Left ventricle myocardium inferior (tissue), 1 donor: Measurements from ENCODE around the gene LRRC63. TPM values are rescaled to one million over a fixed set of nuclear protein-coding genes. Genes with fewer than 3 reads are reported as not detected.

Experiments
- DNase-seq: peaks from one replicate; pipeline ENCODE4 v3.0.0-alpha.2; 2020
- H3K27ac ChIP-seq: fragments of 200-600 bp; replicated peaks from 2 replicates; pipeline ENCODE4 v1.8.0; 2021
- H3K27me3 ChIP-seq: fragments of 200-600 bp; 2 replicates; pipeline ENCODE4 v1.8.0; 2021; ENCODE audit warnings: low read depth
- H3K36me3 ChIP-seq: fragments of 200-600 bp; 2 replicates; pipeline ENCODE4 v1.8.0; 2021
- H3K4me1 ChIP-seq: fragments of 200-600 bp; 2 replicates; pipeline ENCODE4 v1.8.0; 2021
- H3K4me3 ChIP-seq: fragments of 200-600 bp; 2 replicates; pipeline ENCODE4 v1.8.0; 2021; ENCODE audit warnings: mild to moderate bottlenecking, moderate library complexity
- H3K9me3 ChIP-seq: fragments of 200-600 bp; replicated peaks from 2 replicates; pipeline ENCODE4 v1.8.0; 2021
- CTCF ChIP-seq: fragments of 200-600 bp; IDR thresholded peaks from 2 replicates; pipeline ENCODE4 v1.8.0; 2021; ENCODE audit warnings: antibody characterized with exemption, mild to moderate bottlenecking, borderline replicate concordance
- intact Hi-C: fragments of 100-400 bp; cut with micrococcal nuclease; formaldehyde crosslinking; loops from one replicate; pipeline ENCODE4 v1.11.0; 2022
- total RNA-seq: library from RNA; stranded (reverse); fragmentation: NEBNext Ultra II Directional; extraction: Animal tissue kit (Norgen Biotek cat#: 25700); gene quantifications from one replicate; pipeline ENCODE4 v1.2.1, GENCODE V29; 2021
- donor health status: DM: no; HTN: yes; CAD: no; lungs with severe emphysema.

The LRRC63 gene
- total RNA-seq, 1 donor from 2014 or later: not detected

GRCh38 chr13:46202966-46203365, 8.8 kb upstream of the LRRC63 start:
- intact Hi-C loops: no loop called here
- H3K27me3 ChIP-seq: peaks cover 16% of the 10 kb centered on the region
- DNase-seq: no peak

DNA sequence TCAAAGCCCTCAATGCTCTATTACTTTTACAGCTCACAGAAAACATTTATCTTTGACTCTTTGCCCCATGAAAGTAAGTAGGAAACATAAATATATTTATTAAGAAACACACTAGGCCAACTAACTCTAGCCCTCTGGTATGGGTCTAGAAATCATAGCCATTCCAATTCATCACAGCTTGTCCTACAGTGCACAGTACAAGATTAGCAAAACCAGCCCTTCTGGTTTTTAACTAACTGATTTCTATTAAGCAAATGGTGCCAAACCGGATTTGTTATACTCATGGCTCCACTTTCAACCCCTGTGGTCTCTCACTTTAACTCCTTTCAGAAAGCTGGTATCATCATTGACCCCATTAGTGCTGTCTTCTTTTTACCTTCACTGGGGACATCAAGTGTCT, 5.6 kb upstream of the LRRC63 start:
- Histone ChIP-seq H3K4me3 (no peak overlapping the region), H3K27ac (no peak overlapping the region), H3K27me3 (peaks cover 47% of the 10 kb centered on the region), H3K36me3 (no peaks in the 10 kb centered on the region), H3K9me3 (no peaks in the 10 kb centered on the region), H3K4me1 (peaks cover 4% of the 10 kb centered on the region)
- TF ChIP-seq CTCF: no peak
- no peak for DNase-seq
- intact Hi-C loops: no loop called here

More at GRCh38 chr13:46202966-46203365, 8.8 kb upstream of the LRRC63 start:
- no peaks in the 10 kb centered on the region for H3K9me3 ChIP-seq
- TF ChIP-seq CTCF: no peak
- no peak overlapping the region for H3K27ac ChIP-seq
- H3K4me1 ChIP-seq: no peaks in the 10 kb centered on the region
- H3K4me3 ChIP-seq: no peak overlapping the region
- no peaks in the 10 kb centered on the region for H3K36me3 ChIP-seq

- Histone ChIP-seq H3K9me3 (no peaks in the 10 kb centered on the region), H3K27me3 (peaks cover 61% of the 10 kb centered on the region), H3K4me3 (no peak overlapping the region), H3K36me3 (no peaks in the 10 kb centered on the region), H3K27ac (no peak overlapping the region), H3K4me1 (peaks cover 14% of the 10 kb centered on the region)
- no peak for DNase-seq
- intact Hi-C loops: no loop called here
- TF ChIP-seq CTCF: no peak
Measured at GRCh38 chr13:46207828-46208227, 3.9 kb upstream of the LRRC63 start.

DNA sequence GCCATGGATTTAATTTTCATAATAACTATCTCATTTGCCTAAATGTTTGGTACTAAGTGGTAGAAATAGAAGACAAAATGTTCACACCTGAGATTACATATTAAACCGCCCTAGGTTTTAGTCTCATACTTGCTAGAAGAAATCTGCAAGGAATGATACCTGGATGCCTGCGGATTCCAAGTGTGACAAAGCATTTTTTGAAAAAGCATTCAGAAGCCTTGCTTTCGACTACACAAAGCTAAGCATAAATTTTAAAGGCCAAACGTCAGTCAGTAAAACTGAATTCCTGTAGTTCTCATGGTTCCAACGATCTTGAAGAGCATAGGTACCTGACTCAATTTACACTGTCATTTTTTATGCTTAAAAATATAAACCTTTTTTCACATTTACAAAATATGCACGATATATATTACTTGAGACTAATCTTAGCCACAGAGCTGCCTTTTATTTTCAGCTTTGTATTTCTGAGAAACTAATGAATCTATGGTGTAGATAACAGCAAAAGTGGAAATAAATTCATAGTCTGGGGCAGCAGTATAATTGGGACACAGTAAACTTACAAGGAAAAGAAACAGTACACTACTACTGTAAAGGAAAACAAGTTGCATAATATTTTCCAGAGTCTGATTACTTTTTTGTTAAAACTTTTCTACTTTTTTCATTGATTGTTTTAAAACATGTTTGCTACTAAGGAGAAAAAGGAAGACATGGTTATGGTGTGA, 1.2 kb upstream of the LRRC63 start:
- Histone ChIP-seq H3K27me3 (peaks cover 54% of the 10 kb centered on the region), H3K27ac (no peak overlapping the region), H3K4me3 (no peak overlapping the region), H3K36me3 (no peaks in the 10 kb centered on the region), H3K4me1 (peaks cover 14% of the 10 kb centered on the region), H3K9me3 (peaks cover 6% of the 10 kb centered on the region)
- TF ChIP-seq CTCF: no peak
- intact Hi-C loops: no loop called here
- DNase-seq: no peak

DNA sequence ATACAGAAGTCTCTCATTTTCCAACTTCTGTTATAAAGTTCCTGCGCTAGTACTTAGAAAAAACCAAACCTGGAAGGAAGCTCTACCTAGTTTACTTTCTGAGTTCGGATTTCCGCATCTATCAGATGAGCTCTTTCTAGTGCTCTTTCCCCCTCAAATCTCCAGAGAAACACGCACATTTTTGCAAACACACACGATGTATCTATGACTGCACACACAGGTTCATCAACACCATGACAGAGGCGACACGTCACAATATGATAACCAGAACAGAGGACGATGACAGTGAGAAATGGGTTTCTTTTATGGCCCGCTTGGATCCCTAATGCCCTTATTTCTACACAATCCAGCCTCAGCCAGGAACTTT, 629 bp upstream of the LRRC63 start:
- no peak for DNase-seq
- H3K9me3 ChIP-seq: peaks cover 6% of the 10 kb centered on the region
- H3K4me1 ChIP-seq: peaks cover 14% of the 10 kb centered on the region
- TF ChIP-seq CTCF: no peak
- intact Hi-C loops: no loop called here
- H3K27ac ChIP-seq: no peak overlapping the region
- H3K4me3 ChIP-seq: peak overlapping the region; percentile 65
- peaks cover 54% of the 10 kb centered on the region for H3K27me3 ChIP-seq
- no peaks in the 10 kb centered on the region for H3K36me3 ChIP-seq
